GM12878 (cell line): Measurements from ENCODE around the gene OR10H1.

Source experiments
- CBX3 ChIP-seq: fragments of 200-600 bp; sonication (generic); IDR thresholded peaks from 2 replicates; pipeline ENCODE4 v1.6.1; 2016; ENCODE audit warnings: low read depth, borderline replicate concordance
- CTCF ChIP-seq, 3 experiments: IDR thresholded peaks in 2 of 3; conservative IDR thresholded peaks in 1 of 3; 2 replicates each; pipeline ENCODE4 v1.5.1; 2011; ENCODE audit warnings: low read depth in 3 of 3, low read length in 3 of 3, mild to moderate bottlenecking in 3 of 3, control low read depth in 2 of 3, moderate library complexity in 2 of 3, inconsistent platforms in 1 of 3, mixed read lengths in 1 of 3; ENCODE audit not compliant: control insufficient read depth in 2 of 3, insufficient read depth in 1 of 3; ENCODE audit errors: extremely low read depth in 1 of 3
- E2F4 ChIP-seq: IDR thresholded peaks from 2 replicates; pipeline ENCODE4 v1.6.1; 2012; ENCODE audit warnings: low read depth, low read length, improper control_type of control experiment
- EED ChIP-seq: sonication (generic); IDR thresholded peaks from 2 replicates; pipeline ENCODE4 v1.6.1; 2016; ENCODE audit warnings: antibody characterized with exemption, low read depth
- MXI1 ChIP-seq: fragments of 150-350 bp; IDR thresholded peaks from 2 replicates; pipeline ENCODE4 v1.6.1; 2011; ENCODE audit warnings: low read depth, mild to moderate bottlenecking, inconsistent platforms, low read length, improper control_type of control experiment
- PML ChIP-seq: IDR thresholded peaks from 2 replicates; pipeline ENCODE4 v1.6.1; 2012; ENCODE audit warnings: low read length, inconsistent platforms
- POLR2A ChIP-seq: IDR thresholded peaks from 2 replicates; pipeline ENCODE4 v1.6.1; 2011; ENCODE audit warnings: low read depth, mild to moderate bottlenecking, low read length
- RAD51 ChIP-seq: fragments of 450-650 bp; IDR thresholded peaks from 2 replicates; pipeline ENCODE4 v1.6.1; 2016; ENCODE audit warnings: moderate library complexity, mild to moderate bottlenecking, inconsistent platforms
- REST ChIP-seq: IDR thresholded peaks from 2 replicates; pipeline ENCODE4 v1.6.1; 2012; ENCODE audit warnings: mild to moderate bottlenecking, low read depth, low read length
- SIN3A ChIP-seq: IDR thresholded peaks from 2 replicates; pipeline ENCODE4 v1.6.1; 2012; ENCODE audit warnings: low read depth, low read length, improper control_type of control experiment
- TAF1 ChIP-seq: IDR thresholded peaks from 2 replicates; pipeline ENCODE4 v1.6.1; 2011; ENCODE audit warnings: mild to moderate bottlenecking, low read depth, low read length, borderline replicate concordance
- TARDBP ChIP-seq: IDR thresholded peaks from 2 replicates; pipeline ENCODE4 v1.6.1; 2016; ENCODE audit warnings: borderline replicate concordance
- YBX1 ChIP-seq: fragments of 450-650 bp; IDR thresholded peaks from 2 replicates; pipeline ENCODE4 v1.6.1; 2016; ENCODE audit warnings: antibody characterized with exemption

DNA sequence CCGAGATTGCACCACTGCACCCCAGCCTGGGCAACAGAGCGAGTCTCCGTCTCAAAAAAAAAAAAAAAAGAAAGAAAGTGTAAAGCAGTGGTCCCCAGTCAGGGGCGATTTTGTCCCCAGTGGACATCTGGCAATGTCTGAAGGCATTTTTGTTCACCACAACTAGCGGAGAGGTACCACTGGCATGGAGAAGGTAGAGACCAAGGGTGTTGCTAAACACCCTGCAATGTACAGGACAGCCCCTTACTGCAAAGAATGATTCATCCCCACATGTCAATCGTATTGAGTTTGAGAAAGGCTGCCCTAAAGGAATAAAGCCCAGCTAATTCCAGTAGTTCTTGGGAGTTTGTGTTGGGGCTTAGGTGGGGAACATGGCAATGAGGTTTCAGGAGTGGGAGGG lies 43.7 kb upstream of the OR10H1 start:
- TF ChIP-seq YBX1, result no peak
- TF ChIP-seq PML, result no peak
- no peak for TF ChIP-seq REST
- no peak for TF ChIP-seq TAF1
- no peak for TF ChIP-seq MXI1
- no peak for TF ChIP-seq E2F4
- TF ChIP-seq CBX3, result no peak
- TF ChIP-seq CTCF (IDR thresholded peaks at IDR 0.05 in 2 of 3, conservative IDR thresholded peaks at IDR 0.05 in 1 of 3; ENCODE audit: control insufficient read depth in 2 of 3, extremely low read depth in 1 of 3, insufficient read depth in 1 of 3, low read depth in 3 of 3, low read length in 3 of 3), result no peak
- no peak for TF ChIP-seq SIN3A
- TF ChIP-seq EED, result no peak
- no peak for TF ChIP-seq TARDBP
- no peak for TF ChIP-seq RAD51
- TF ChIP-seq POLR2A, result no peak
